Stimulated activated CD8-positive, alpha-beta memory T cell treated with anti-CD3 and anti-CD28 coated beads, Interleukin-2, amount 100 ng/mL, for 1 hour (primary cell): ENCODE data around the gene CALD1.

Experiments
- DNase-seq, 2 donors: peaks; one replicate each; pipeline ENCODE4 v3.0.0-alpha.2; 2020; ENCODE audit warnings: low read depth in 2 of 2

Gene CALD1

DNA sequence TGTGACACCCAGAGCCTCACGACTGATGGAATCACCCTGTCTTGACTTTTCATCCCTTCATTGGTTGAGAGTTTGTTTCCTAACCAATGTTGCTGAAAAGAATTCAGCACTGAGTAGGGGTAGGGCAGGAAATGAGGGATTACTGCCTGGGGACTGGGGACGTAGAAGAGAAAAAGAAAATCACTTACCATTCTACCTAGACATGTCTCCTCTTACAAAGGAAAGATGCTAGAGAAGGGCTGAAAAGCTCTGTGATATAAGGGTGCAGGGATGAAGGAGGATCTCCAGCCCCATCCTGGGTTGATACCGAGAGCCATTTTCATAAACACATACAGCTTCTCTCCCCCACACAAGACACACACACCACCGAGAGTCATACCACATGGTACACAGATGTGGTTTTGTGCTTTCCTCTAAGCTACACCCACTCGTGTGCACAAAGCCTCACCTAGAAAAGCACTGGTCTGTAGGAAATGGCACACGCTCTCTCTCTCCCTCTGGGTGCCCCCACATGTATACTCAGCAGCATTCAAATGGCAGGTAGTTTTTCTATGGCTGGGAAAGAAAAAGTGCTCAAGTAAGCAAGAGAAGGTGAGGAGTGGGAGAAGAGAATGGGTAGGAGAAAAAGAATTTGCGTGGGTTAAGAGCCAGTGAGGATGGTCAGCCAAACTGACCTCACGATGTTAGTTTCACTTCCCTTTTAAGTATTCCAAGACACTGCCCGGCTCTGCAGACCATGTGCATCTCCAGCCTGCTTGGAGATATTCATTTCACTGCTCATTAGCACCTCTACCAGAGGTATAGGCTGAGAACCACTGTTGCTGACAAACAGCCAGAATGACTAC is 85.8 kb downstream of the CALD1 start:
- no peak for DNase-seq

DNA sequence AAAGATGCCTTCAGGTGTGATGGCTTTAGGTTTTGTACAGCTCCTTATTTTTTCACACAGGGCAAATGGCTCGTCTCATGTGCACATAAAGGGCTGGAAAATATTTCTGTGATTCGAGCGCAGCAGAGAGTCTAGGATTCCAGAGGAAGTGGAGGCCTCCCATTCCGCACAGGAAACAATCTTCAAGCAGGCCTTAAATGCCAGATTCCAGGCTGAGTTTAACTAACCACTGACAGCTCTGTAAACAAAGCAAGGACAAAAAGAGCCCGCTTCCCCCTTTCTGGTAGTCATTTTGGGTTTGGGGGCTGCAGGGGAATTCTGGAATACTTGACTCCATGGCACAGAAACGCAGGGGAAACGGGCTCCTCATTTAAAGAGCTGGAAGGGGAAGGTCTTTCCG is 87.2 kb downstream of the CALD1 start:
- no peak for DNase-seq

DNA sequence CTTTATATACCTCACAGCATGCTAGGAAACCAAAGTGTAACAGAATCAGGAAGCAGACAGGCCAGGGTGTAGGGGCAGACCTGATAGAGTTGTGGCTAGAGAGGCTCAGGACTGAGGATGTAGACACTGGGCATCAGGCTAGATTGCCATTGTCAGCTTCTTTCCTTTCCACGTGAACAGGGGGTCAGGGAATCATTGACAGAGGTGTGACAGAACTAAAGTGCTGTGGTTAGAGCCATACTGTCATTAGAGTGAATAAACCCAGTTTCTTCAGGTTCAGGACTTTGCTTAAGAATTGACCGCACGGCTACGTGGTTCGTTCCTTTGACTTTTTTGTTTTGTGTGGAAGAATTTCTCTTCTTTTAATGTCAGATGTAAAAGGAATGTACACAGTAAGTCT is 90.7 kb downstream of the CALD1 start:
- no peak for DNase-seq

DNA sequence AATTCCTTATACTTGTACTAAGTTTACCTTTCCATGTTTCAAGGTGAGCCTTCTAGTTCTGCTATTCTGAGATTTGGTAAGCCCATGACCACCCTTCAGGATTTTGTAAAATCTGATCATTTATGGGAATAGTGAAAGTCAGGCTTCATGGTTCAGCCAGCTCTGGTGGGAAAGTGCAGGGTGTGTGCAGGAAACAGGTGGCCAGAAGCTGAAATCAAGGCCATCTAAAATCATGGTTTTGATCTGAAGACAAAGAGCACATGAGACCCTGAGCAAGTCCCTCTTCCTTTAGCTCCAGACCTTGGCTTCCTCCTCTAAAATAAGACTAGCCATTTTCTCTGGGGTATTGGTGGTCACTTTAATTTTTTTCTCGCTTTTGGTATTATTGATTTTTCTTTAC is 91.3 kb downstream of the CALD1 start:
- no peak for DNase-seq

DNA sequence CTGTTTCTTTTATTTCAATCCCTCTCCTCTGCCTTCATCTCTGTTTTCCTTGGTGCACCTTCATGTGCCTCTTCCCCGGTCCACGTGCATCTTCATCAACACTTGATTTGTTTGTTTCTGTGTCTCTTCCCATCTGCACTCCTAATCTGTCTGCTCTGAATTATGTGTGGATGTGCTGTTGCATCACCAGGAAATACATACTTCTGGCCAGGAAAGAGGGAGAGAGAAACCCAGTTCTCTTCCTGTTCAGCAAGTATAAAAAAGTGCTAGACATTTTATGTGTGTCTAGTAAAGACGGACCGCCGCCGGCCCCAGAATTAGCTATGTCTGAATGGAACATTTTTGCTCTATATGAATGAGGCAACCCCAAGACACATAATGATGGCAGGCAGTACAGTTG is 93.8 kb downstream of the CALD1 start:
- DNase-seq, result no peak

DNA sequence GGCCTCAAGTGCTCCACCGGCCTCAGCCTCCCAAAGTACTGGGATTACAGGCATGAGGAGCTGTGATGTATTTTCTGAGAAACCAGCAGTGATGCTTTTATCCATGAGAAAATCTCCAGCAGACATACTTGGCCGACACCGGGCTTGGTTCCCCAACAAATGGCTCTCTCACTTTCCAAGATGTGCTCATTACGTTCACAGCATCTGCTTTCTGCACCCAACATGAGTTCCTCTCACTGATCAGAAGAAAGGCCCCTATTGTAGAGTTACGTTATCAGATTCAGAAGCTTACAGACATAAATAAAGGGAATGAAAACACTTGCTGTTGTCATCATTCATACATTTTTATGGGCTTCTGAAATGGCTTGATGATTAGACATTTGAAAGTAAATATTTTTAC is 95.0 kb downstream of the CALD1 start:
- no peak for DNase-seq

DNA sequence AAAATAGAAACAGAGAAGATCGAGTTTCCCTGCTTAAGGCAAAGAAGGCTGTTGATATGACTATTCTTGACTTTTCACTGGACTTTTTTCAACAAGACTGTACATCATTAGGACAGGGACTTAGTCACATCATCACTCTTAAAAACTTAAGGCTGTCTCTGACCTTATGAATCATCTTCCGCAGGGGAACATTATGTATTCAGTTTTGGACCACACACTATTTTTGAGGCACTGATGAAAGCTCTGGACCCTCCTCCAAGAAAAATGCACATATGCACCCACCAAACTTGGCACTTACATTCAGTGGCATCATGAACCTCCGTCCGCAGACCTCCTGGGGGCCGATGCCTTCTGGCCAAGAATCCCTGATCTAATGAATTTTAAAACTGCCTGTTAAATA is 96.4 kb downstream of the CALD1 start:
- DNase-seq, result no peak

DNA sequence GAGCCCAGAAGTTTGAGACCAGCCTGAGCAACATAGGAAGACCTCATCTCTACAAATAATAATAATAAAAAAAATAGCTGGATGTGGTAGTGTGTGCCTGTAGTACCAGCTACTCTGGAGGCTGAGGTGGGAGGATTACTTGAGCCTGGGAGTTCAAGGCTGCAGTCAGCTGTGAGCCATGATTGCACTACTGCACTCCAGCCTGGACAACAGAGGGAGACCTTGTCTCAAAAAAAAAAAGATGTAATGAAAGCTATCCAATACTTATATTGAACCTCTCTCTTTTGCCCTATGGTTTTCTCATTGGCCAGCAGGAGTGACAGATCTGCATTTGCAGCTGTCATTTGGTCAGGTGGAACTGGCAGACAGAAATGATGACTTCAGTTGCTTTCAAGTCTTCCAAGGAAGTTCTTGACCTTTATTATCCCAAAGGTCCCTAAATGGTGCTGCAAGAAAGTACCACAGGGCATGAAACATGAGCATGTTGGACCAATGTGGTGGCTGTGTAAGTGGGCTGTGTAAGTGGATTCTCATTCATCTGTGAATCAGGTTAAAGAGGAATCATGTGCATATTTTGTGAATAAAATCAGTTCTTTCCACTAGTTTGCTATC is 99.4 kb downstream of the CALD1 start:
- DNase-seq, result no peak

DNA sequence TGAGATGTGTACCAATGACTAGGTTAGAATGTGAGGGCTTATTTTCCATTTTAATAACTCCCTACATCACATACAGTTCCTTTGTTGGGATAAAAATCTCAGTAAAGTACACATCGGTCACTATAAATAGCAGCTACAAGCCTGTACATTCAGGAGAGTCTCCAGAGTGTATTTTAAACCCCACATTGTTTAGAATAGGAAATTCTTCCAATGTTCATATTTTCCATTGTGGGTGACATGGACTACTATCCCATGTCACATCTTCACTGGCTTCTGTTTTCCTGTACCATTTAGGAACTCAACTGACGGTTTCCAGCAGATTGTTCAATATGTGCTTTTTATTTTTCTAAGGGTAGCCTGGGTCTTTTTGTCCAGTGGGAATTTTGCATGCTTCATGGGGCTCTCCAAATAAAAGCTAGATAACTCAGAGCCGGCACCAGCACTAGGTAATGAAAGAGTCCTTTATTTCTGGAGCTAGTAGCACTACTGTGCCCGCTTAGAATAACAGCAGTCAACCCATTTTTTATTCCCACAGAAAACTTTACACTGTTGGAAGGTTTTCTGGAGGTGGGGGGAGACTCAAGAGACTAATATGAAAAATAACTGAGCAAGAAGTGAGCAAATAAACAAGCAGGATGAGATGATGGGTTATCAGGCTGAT is 100.5 kb downstream of the CALD1 start:
- DNase-seq, result no peak

DNA sequence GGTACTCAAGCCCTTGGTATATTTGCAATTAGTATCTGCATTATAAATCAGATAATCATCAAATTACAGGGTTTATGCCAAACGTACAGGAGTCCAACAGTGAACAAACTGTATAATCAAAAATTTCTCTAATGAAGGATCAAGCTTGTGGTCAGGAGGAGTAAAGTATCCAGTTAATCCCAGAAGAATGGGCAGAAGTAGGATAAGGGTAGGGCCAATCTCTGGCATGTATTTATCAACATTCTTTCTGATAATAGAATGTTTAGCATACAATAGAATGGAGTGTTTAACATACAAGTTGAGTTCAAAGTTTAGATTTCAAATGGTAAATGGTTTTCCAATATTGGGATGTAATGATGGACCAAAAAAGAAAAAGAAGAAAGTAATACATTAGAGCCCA is 103.0 kb downstream of the CALD1 start:
- no peak for DNase-seq

DNA sequence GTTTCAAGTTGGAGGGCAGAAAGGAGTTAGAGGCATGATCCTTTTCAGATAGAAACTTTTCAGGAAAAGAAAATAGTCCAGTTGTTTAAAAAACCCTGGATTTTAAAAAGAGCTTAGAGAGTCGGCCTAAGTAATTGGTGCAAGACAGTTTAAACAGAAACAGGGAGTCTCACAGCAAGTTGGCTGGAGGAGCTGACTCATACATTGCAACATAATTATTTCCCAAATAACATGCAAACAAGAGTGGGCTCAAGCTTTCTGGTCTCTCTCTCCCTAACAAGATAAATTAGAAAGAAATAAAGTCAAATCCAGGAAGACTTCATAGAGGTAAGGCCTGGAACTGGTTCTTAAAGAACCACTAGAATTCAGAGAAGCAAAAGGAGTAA is 106.5 kb downstream of the CALD1 start:
- no peak for DNase-seq

DNA sequence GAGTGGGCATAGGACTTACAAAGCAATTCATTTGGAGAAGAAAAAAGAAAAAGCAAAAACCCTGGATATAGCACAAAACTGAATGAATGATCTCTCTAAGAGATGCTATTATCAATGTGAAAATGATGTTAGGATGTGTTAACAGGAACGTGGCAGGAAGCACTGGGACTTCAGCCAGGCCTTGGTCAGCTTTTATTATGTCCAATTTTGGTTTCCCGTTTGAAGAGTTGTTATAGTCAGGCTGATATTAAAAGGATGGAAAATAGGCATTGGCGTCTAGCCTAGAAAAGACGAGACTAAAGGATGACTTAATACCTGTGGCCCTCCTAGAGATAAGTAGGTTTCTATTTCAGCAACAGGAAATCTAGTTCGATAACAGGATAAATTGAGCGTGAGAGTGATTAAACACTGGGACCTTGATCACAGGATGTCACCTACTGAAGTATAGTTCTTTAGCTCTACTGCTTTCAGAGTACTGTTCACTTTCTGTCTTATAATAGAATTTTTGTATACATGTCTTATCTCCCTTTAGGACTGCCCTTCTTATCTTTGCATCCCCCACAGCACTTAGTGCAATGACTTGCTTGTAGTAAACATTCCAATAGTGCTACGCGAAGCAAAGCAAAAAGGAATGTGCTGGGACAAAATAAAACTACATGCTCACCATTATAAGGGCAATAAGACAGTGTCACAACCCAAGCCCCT is 107.1 kb downstream of the CALD1 start:
- DNase-seq, result no peak

DNA sequence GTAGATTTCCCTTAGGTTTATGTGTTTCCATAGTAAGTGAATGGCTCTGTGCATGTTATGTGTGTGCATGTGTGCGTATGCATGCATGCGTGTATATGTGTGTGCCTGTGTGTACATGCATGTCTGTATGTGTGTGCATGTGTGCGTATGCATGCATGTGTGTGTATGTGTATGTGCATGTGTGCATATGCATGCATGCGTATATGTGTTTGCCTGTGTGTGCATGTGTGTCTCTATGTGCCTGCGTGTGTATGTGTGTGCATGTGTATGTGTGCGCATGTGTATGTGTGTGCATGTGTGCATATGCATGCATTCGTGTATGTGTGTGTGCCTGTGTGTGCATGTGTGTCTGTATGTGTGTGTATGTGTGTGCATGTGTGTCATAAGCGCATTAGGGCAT is 108.1 kb downstream of the CALD1 start:
- DNase-seq, result no peak

DNA sequence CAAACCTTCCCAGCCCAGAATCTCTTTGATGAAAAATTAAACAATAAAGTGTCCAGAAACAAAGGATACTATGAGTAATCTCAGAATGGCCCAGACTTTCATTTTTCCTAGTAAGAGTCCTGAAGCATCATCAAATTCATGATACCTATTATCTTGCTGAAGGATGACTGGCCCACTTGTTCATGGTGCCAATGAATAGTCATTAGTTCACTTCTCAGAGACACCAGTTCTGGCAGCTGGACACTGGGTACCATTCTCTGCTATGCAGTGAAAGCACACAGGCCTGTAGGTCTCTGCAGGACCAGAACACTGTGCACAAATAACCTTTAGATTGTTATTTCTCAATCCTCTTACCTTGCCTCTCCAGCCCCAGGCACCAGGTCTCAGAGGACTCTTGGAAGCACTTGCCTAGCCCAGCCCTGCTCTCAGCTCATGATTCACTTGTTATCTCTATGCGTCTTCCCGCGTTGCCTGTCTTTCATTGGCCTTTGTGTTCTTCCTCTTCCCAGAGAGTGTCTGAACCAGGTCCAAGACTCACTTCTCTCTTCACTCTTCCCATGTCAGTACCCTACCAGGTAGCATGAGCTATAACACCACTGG is 108.8 kb downstream of the CALD1 start:
- DNase-seq, result no peak

DNA sequence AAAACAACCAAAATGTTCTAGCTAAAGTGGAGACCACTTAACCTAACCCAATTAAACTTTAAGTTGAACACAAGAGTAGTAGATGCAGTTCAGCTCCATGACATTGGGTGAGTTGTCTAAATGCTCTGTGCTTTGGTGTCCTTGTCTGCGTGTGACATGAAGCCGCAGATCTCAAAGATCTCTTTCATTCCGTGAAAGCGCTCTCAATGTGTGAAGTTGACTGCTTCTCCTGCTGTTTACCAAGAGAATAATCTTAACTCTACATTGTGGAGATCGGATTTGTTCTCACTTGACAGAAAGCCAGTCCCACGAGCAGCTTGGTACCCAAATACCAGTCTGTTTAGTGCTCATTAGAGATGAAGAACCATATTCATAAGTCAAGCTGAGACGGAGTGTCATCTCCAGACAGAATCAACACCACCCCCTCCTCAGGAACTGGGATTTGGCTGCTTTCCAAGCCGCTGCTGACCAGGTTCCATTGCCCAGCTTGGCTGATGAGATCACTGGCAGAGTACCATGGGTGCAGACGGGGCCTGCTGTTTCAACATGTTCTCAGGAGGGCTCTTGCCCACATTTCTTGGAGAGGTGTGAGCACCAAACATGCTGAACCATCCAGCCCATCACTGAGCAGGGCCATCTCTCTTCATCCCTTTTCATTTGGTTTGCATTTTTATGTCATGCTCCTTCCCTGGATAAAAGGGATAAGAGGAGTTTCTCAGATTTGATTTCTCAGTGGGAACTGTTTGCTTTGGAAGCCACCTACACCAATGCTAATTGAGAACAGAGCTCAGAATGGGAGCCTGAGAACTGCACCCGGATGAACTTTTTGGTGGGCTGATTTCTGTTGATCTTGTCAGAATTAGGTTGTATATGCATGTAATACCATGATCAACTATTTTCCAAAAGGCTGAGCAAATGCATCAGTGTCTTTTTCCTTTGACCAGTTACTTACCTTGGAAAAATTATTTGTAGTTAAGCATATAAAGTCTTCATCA is 111.1 kb downstream of the CALD1 start:
- no peak for DNase-seq

DNA sequence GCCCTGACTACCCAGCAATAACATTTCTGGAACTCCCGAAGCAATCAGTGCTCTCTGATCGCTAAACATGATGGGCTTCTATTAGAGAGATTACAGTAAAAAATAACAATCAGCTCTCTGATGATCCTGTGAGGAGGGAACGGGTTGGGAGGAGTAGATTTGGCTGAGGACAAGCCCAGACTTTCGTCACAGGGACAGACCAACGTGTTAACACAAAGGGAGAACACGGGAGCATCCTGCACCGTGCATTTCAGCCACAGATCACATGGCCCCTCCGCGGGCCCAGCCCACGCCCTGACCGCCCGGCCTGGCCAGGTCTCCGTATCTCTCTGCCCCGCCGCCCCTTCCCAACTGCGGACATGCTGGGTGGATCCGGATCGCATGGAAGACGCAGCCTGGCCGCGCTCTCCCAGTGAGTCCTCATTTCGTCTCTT is 111.8 kb downstream of the CALD1 start:
- DNase-seq, result no peak

DNA sequence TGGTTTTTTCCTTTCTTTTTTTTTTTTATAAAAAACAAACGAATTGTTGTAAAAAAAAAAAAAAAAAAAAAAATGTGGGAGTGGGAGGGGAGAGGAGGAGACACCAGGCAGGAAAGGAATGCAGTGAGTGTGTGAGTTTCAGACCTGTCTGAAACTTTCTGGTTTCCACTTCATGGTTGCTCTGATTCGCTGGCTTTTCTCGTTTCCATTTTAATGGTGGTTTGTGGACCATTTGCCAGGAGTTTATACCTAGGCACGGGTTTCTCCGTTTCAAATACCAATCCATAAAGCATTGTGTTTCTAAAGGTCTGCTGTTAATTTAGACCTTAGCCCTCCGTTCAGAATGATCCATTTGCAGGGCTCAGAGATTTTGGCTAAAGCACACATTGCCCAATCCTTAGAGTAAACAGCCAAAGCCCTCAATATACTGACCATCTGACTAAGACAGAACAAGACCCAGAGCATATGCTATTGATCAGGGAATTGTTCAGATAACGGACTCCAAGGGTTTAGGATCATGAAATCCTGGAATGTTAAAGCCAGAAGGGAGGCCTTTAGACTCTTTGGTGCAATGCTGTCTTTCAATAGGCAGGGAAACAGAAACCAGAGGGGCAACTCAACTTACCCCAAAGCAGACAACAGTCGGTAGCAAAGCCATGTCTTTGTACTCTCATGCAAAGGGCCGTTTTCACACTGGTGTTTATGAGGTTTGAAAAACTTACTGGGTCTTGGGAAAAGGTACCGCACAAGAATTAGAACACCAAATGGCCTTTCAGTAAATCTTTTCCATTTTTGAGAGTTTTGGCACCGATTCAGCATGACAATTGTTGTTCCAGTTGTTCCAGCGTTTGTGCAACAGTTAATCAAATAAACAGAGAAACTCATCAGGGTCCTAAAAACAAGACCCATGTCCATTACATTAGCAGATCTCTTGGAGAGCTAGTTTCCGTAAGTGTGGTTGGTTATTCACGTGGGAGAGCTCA is 112.6 kb downstream of the CALD1 start:
- DNase-seq, result no peak

DNA sequence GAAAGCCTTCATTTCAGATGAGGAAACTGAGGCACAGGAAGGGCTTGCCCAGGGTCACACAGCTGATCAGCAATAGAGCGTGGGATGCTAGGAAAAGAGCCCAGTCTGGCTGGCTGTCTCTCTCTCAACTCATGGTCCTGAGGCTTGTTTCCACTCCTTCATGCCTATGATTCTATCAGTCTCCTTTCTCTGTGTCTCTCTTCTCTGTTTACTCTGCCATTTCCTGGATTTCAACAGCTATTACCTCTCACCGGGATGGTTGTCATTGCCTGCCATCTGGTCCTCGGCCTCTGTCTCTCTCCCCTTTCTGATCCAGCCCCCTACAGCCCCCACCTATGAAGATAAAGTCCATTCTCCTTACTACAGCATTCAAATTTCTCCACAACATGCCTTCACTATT is 113.5 kb downstream of the CALD1 start:
- DNase-seq, result no peak

DNA sequence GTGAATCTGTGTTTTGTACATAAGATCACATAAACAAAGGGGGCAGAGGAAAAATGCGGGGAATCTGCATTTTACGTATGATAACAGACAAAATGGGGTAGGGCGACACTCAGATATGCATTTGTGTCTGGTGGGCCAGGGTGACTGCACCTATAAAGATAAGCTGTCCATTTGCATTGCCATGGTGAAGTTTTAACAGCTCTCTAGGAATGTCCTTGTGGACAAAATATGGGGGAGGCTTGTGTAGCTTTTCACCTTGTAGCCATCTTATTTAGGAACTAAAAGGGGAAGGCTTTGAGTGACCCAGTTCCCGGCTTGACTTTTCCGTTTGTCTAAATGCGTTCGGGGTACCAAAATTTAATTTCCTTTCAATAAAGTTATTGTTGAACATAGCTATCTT is 114.5 kb downstream of the CALD1 start:
- no peak for DNase-seq

DNA sequence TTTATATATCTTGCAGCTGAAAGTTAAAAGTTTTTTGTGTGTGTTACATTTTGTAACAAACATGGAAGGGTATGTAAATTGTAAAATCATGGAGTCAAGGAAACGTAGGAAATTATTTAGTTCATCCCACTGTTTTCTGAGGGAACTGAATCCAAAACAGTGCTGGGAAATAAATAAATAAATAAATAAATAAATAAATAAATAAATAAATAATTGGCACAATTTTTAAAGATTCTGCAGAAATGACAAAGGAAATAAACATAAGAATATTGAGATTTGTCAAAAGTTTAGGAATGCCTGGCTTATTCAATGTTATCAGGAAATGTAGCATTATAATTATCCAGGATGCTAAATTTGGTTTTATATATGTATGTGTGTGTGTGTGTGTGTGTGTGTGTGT is 115.5 kb downstream of the CALD1 start:
- DNase-seq, result no peak
